ENCODE results near the gene TRAPPC5.

Gene TRAPPC5

GRCh38 chr19:7652061-7652641 is 28.5 kb upstream of the TRAPPC5 start:
- peak; percentile 87 for DNase-seq
- peak overlapping the region; percentile 50 for H2AFZ ChIP-seq (ENCODE audit: low read length)

GRCh38 chr19:7654401-7654800 is 26.2 kb upstream of the TRAPPC5 start:
- no peak for TF ChIP-seq EZH2phosphoT487 (IDR thresholded peaks at IDR 0.05; ENCODE audit: low read length)
- TF ChIP-seq EZH2 (optimal IDR thresholded peaks at IDR 0.05; ENCODE audit: low read depth, low read length) = no peak
- no peak for TF ChIP-seq CTCF (IDR thresholded peaks at IDR 0.05; ENCODE audit: low read length)
- no peak overlapping the region for H2AFZ ChIP-seq (ENCODE audit: low read length)
- H4K20me1 ChIP-seq (ENCODE audit: insufficient read depth, low read length) = no peaks in the 10 kb centered on the region
- H3K79me2 ChIP-seq (ENCODE audit: low read length) = no peaks in the 10 kb centered on the region
- peaks cover 61% of the 10 kb centered on the region for H3K27me3 ChIP-seq (replicated peaks; ENCODE audit: insufficient read depth, low read length)
- no peak overlapping the region for H3K4me3 ChIP-seq (ENCODE audit: low read length)
- H3K4me1 ChIP-seq (ENCODE audit: low read length) = no peaks in the 10 kb centered on the region
- H3K9me3 ChIP-seq (replicated peaks; ENCODE audit: insufficient read depth, low read length) = no peaks in the 10 kb centered on the region
- no peak overlapping the region for H3K27ac ChIP-seq (ENCODE audit: low read length)
- no peak for DNase-seq
- H3F3A ChIP-seq (ENCODE audit: insufficient read depth, low read length) = no peaks in the 10 kb centered on the region
- no peak overlapping the region for H3K4me2 ChIP-seq (ENCODE audit: low read depth, low read length)
- no peaks in the 10 kb centered on the region for H3K36me3 ChIP-seq (replicated peaks; ENCODE audit: insufficient read depth, low read length)
- no peaks in the 10 kb centered on the region for H3K9me2 ChIP-seq (replicated peaks; ENCODE audit: insufficient read depth, low read length)
- no peak overlapping the region for H3K9ac ChIP-seq (ENCODE audit: low read length)

More at GRCh38 chr19:7652061-7652641, 28.5 kb upstream of the TRAPPC5 start:
- H3K4me3 ChIP-seq (ENCODE audit: low read length) = peak overlapping the region; percentile 18; the same call in 1 of the 2 replicates
- no peaks in the 10 kb centered on the region for H4K20me1 ChIP-seq (ENCODE audit: insufficient read depth, low read length)
- no peaks in the 10 kb centered on the region for H3K36me3 ChIP-seq (replicated peaks; ENCODE audit: insufficient read depth, low read length)
- H3K4me2 ChIP-seq (ENCODE audit: low read depth, low read length) = peak overlapping the region; percentile 52
- H3K79me2 ChIP-seq (ENCODE audit: low read length) = no peaks in the 10 kb centered on the region
- H3K27me3 ChIP-seq (replicated peaks; ENCODE audit: insufficient read depth, low read length) = peaks cover 54% of the 10 kb centered on the region
- no peaks in the 10 kb centered on the region for H3K4me1 ChIP-seq (ENCODE audit: low read length)
- H3K9me3 ChIP-seq (replicated peaks; ENCODE audit: insufficient read depth, low read length) = no peaks in the 10 kb centered on the region
- no peaks in the 10 kb centered on the region for H3K9me2 ChIP-seq (replicated peaks; ENCODE audit: insufficient read depth, low read length)
- no peak overlapping the region for H3K9ac ChIP-seq (ENCODE audit: low read length)
- no peaks in the 10 kb centered on the region for H3F3A ChIP-seq (ENCODE audit: insufficient read depth, low read length)
- TF ChIP-seq CTCF (IDR thresholded peaks at IDR 0.05; ENCODE audit: low read length) (peak; percentile 96), EZH2 (optimal IDR thresholded peaks at IDR 0.05; ENCODE audit: low read depth, low read length) (no peak)
- H3K27ac ChIP-seq (ENCODE audit: low read length) = no peak overlapping the region

GRCh38 chr19:7655581-7655980 is 25.1 kb upstream of the TRAPPC5 start:
- Histone ChIP-seq H3K27ac (ENCODE audit: low read length) (no peak overlapping the region), H3F3A (ENCODE audit: insufficient read depth, low read length) (no peaks in the 10 kb centered on the region), H3K9ac (ENCODE audit: low read length) (no peak overlapping the region), H4K20me1 (ENCODE audit: insufficient read depth, low read length) (no peaks in the 10 kb centered on the region), H3K36me3 (replicated peaks; ENCODE audit: insufficient read depth, low read length) (no peaks in the 10 kb centered on the region), H3K27me3 (replicated peaks; ENCODE audit: insufficient read depth, low read length) (peaks cover 59% of the 10 kb centered on the region), H3K4me1 (ENCODE audit: low read length) (no peaks in the 10 kb centered on the region), H3K4me3 (ENCODE audit: low read length) (no peak overlapping the region), H3K9me3 (replicated peaks; ENCODE audit: insufficient read depth, low read length) (no peaks in the 10 kb centered on the region), H3K4me2 (ENCODE audit: low read depth, low read length) (no peak overlapping the region), H3K79me2 (ENCODE audit: low read length) (no peaks in the 10 kb centered on the region), H2AFZ (ENCODE audit: low read length) (no peak overlapping the region), H3K9me2 (replicated peaks; ENCODE audit: insufficient read depth, low read length) (no peaks in the 10 kb centered on the region)
- no peak for DNase-seq
- TF ChIP-seq CTCF (IDR thresholded peaks at IDR 0.05; ENCODE audit: low read length) (no peak), EZH2 (optimal IDR thresholded peaks at IDR 0.05; ENCODE audit: low read depth, low read length) (no peak), EZH2phosphoT487 (IDR thresholded peaks at IDR 0.05; ENCODE audit: low read length) (no peak)
